VCaP (cell line): Measurements from ENCODE around the gene GAK.

Source experiments
- H3K27ac ChIP-seq: fragments of 450-650 bp; 2 replicates; pipeline ENCODE4 v1.5.1; 2017
- CTCF ChIP-seq: fragments of 450-650 bp; conservative IDR thresholded peaks from 2 replicates; pipeline ENCODE4 v1.5.1; 2017; ENCODE audit warnings: mild to moderate bottlenecking, moderate library complexity

The GAK gene

GRCh38 chr4:966266-967112 lies 34.4 kb upstream of the GAK start:
- no peak for TF ChIP-seq CTCF
- no peak overlapping the region for H3K27ac ChIP-seq

GRCh38 chr4:965766-966134 lies 33.6 kb upstream of the GAK start:
- TF ChIP-seq CTCF, result no peak
- H3K27ac ChIP-seq, result no peak overlapping the region

GRCh38 chr4:965048-965765 lies 33.1 kb upstream of the GAK start:
- no peak for TF ChIP-seq CTCF
- no peak overlapping the region for H3K27ac ChIP-seq

GRCh38 chr4:964346-965025 lies 32.4 kb upstream of the GAK start:
- no peak for TF ChIP-seq CTCF
- H3K27ac ChIP-seq, result no peak overlapping the region

- H3K27ac ChIP-seq, result no peak overlapping the region
- TF ChIP-seq CTCF, result no peak
Observed at GRCh38 chr4:963276-964225, 31.4 kb upstream of the GAK start.

- H3K27ac ChIP-seq, result no peak overlapping the region
- TF ChIP-seq CTCF, result no peak
Observed at GRCh38 chr4:962231-963208, 30.4 kb upstream of the GAK start.
